K562 treated with DMSO at 1 percent for 12 hours (cell line): ENCODE results near the gene OR6C76. TPM values are rescaled to one million over a fixed set of nuclear protein-coding genes. Genes with fewer than 3 reads are reported as not detected.

ENCODE experiments used
- total RNA-seq: library from RNA; unstranded; fragments of 300-600 nt; gene quantifications from 2 replicates; pipeline ENCODE4 v1.2.3, GENCODE V29; 2022; ENCODE audit not compliant: insufficient read depth

The OR6C76 gene
- total RNA-seq: not detected in 2 replicates

GRCh38 chr12:55425954-55426353 is at the start of gene OR6C76:
Gene OR6C76 (plus strand): TSS chr12:55426254. CDS start chr12:55426254, 0 bp downstream.

DNA sequence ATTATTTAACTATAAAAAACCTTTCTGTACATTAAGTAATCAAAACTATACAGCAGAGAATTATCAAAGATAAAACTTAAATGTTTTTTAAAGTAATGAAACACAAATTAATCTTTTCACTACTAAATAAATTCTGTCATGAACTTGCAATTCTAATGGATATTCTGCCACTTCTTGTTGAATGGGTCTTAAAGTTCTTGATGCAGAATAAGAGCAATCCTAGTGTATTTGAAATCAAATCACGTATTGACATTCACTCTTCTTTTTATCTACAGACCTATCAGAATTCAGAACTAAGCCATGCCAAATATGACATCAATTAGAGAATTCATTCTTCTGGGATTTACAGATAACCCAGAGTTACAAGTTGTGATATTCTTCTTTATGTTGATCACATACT is 25.8 kb upstream of the OR6C76 start, which contains the start of gene OR6C65:
OR6C65 (plus strand) TSS at position 301 of the 400 bp plus-strand sequence; CDS start at position 301, 0 bp downstream.

GRCh38 chr12:55443776-55444175 is 17.7 kb downstream of the OR6C76 start, which contains the start of gene OR6C2:
Gene OR6C2 (plus strand): TSS chr12:55444076. CDS start chr12:55452214, 8,138 bp downstream.

GRCh38 chr12:55470088-55470829 is 44.2 kb downstream of the OR6C76 start, which contains the start of gene OR6C70:
Gene OR6C70 (minus strand): TSS chr12:55470138. CDS start chr12:55470138, 0 bp downstream.

Other genes starting within 250 kb of the OR6C76 start
- gene OR10A7, start 205.2 kb upstream of the OR6C76 start, total RNA-seq: not detected in 2 replicates
- not detected in 2 replicates for gene OR6C74, start 181.6 kb upstream of the OR6C76 start, total RNA-seq
- gene OR6C6, start 129.7 kb upstream of the OR6C76 start, total RNA-seq: not detected in 2 replicates
- not detected in 2 replicates for gene OR6C1, start 111.9 kb upstream of the OR6C76 start, total RNA-seq
- gene OR6C3, start 95.5 kb upstream of the OR6C76 start, total RNA-seq: not detected in 2 replicates
- gene OR6C75, start 63.3 kb upstream of the OR6C76 start, total RNA-seq: not detected in 2 replicates
- gene OR6C65, start 25.7 kb upstream of the OR6C76 start, total RNA-seq: not detected in 2 replicates
- not detected in 2 replicates for gene OR6C2, start 17.8 kb downstream of the OR6C76 start, total RNA-seq
- not detected in 2 replicates for gene OR6C70, start 43.9 kb downstream of the OR6C76 start, total RNA-seq
- gene OR6C68, start 66.1 kb downstream of the OR6C76 start, total RNA-seq: not detected in 2 replicates
- gene OR6C4, start 123.3 kb downstream of the OR6C76 start, total RNA-seq: not detected in 2 replicates
- gene OR2AP1, start 146.2 kb downstream of the OR6C76 start, total RNA-seq: not detected in 2 replicates
- gene OR10P1, start 210.6 kb downstream of the OR6C76 start, total RNA-seq: not detected in 2 replicates